HCT116 (cell line): ENCODE measurements around the gene TEF.

Experiments used
- EZH2 ChIP-seq: fragments of 200-600 bp; sonication (generic); IDR thresholded peaks from 2 replicates; pipeline ENCODE4 v1.6.1; 2017; ENCODE audit warnings: antibody characterized with exemption, mixed run types
- FOSL1 ChIP-seq: IDR thresholded peaks from 2 replicates; pipeline ENCODE4 v1.6.1; 2012; ENCODE audit warnings: low read depth
- POLR2A ChIP-seq: IDR thresholded peaks from 2 replicates; pipeline ENCODE4 v1.7.0; 2011; ENCODE audit warnings: borderline replicate concordance; ENCODE audit not compliant: insufficient read depth, insufficient read length; ENCODE audit errors: extremely low read depth
- ZNF274 ChIP-seq: fragments of 200-500 bp; sonication (Bioruptor generic); IDR thresholded peaks from 2 replicates; pipeline ENCODE4 v1.6.1; 2014; ENCODE audit warnings: mild to moderate bottlenecking, low read depth, low read length, inconsistent platforms
- TF ChIP-seq, protein P1 (sequence below), 3 experiments: fragments of 200-600 bp in 1 of 3; sonication (generic) in 1 of 3; IDR thresholded peaks in 2 of 3; conservative IDR thresholded peaks in 1 of 3; 2 replicates each; pipeline ENCODE4 v1.5.1; 2012 to 2017; ENCODE audit warnings: low read depth in 2 of 3, low read length in 2 of 3, antibody characterized with exemption in 1 of 3, borderline replicate concordance in 1 of 3, control low read depth in 1 of 3, mild to moderate bottlenecking in 1 of 3, mixed read lengths in 1 of 3, mixed run types in 1 of 3, moderate library complexity in 1 of 3; ENCODE audit not compliant: insufficient read depth in 1 of 3

DNA sequence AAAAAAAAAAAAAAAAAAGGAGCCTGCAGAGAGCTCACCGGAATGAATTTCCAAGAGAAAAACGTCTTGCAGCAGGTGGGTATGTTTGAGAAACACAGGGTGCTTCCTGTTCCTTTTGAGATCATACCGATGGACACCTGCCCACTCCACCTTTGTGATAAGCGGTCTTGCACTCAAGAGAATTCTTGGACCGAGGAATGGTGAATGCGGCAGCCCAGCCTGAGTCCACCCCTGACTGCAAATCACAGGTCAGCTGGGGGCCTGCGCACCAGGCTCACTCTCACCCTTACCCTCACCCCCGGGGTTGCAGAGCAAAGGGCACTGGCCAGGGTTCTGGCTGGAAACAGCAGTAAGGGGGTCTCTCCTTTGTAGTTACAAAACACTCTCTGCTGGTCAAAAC is 16.8 kb upstream of the TEF start:
- TF ChIP-seq POLR2A = no peak
- TF ChIP-seq, protein P1, sequence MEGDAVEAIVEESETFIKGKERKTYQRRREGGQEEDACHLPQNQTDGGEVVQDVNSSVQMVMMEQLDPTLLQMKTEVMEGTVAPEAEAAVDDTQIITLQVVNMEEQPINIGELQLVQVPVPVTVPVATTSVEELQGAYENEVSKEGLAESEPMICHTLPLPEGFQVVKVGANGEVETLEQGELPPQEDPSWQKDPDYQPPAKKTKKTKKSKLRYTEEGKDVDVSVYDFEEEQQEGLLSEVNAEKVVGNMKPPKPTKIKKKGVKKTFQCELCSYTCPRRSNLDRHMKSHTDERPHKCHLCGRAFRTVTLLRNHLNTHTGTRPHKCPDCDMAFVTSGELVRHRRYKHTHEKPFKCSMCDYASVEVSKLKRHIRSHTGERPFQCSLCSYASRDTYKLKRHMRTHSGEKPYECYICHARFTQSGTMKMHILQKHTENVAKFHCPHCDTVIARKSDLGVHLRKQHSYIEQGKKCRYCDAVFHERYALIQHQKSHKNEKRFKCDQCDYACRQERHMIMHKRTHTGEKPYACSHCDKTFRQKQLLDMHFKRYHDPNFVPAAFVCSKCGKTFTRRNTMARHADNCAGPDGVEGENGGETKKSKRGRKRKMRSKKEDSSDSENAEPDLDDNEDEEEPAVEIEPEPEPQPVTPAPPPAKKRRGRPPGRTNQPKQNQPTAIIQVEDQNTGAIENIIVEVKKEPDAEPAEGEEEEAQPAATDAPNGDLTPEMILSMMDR (IDR thresholded peaks at IDR 0.05 in 2 of 3, conservative IDR thresholded peaks at IDR 0.05 in 1 of 3; ENCODE audit: borderline replicate concordance in 1 of 3, insufficient read depth in 1 of 3, low read depth in 2 of 3, low read length in 2 of 3) = no peak
- no peak for TF ChIP-seq FOSL1
- TF ChIP-seq ZNF274 = no peak
- no peak for TF ChIP-seq EZH2
